ENCODE data around the gene GNAO1.

Gene GNAO1

DNA sequence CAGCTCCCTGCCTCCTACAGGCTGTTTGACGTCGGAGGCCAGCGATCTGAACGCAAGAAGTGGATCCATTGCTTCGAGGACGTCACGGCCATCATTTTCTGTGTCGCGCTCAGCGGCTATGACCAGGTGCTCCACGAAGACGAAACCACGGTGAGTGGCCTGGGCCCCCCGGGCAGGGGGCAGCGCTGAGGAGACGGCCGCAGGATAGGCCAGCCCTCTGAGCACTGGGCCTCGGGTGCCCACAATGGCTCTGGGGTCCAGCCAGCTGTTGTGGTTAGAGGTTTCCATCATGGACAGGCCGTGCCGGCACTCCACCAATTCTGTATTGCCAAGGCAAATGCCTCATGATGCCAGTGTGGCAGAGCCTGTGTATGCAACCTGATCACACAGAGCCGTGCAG is 145.4 kb downstream of the GNAO1 start:
- no peak for DNase-seq (ENCODE audit: low spot score)

DNA sequence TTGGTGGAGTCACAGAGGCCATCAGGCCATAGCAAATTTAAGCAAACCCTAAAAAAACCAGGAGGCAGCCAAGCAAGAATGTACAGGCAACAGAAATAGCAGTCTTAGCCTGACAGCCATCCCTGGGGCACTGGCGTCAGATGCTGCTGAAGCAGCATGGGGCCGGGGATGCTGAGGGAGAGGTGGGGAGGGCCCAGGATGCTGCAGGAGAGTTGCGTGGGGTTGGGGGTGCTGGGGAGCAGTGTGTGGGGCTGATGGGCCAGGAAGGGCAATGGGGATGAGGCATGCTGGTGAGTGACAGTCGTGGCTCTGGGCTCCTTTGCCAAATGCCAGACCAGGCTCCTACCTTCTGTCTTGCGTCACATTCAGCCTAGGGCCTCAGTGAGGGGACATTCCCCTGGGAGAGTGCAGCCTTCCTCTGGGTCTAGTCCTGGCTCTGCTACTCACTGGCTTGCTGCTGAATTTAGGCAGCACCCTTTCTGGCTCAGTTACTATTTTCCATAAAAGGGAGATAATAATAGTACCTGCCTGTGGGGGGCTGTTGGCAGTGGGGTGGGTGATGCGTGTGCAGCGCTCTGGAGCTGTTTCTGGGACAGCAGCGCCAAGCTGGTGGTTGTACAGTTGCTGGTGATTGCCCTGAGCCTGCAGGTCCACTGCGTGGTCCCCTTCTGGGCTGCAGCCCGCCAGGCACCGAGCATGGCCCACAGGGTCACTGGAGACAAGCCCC is 146.0 kb downstream of the GNAO1 start:
- no peak for DNase-seq (ENCODE audit: low spot score)

DNA sequence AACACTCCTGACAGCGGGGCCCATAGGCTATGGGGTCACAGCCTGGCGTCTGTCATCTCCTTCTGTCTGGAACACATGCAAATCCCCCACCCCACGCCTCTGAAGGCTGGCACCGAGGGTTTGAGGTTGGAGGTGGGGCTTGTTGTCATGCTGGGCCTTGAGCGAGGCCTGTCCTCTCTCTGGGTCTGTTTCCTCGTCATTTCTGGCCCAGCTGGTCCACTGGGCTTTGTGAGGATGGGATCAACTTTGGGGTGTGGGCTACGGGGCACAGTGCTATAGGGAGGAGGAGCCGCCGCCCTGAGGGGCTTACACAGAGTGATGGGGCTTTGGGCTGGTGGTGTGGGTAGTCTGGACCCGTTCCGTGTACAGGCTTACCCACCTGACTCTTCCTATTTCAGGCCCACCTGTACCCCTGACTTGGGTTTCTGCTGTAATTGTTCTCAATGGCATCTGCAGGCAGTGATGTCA is 146.6 kb downstream of the GNAO1 start:
- no peak for DNase-seq (ENCODE audit: low spot score)

DNA sequence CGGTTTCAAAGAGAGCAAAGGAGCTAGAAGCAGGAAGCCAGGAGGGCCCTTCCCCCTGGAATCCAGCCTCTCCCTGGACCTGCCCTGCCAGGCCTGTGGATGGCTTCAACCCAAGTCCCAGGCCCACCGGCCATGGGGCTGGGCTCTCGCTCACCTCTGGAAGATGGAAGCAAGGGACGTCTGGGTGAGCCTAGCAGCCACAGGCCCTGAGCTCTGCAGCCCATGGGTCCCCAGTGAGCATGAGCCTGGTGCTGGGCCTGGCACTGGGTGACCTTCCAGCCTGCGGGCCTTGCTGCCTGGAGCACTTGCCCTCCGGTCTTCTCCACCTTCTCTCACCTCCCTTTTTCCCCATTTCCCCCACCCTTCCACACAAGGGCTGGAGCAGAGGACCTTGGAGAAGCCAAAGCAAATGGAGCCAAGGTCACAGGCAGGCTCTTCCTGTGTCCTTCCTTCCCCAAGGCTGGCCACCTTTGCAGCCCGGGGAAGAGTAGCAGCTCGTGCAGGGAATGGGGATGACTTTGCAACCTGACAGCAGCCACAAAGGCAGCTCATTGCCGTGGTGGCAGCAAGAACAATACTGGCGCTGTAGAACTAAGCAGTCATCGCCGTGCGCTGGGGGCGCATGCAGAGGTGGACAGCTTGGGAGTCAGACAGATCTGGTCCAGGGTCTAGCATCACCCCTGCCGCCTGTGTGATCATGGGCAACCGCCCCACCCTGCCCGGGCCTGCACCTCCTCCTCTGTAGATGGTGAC is 147.5 kb downstream of the GNAO1 start:
- DNase-seq (ENCODE audit: low spot score) = no peak

DNA sequence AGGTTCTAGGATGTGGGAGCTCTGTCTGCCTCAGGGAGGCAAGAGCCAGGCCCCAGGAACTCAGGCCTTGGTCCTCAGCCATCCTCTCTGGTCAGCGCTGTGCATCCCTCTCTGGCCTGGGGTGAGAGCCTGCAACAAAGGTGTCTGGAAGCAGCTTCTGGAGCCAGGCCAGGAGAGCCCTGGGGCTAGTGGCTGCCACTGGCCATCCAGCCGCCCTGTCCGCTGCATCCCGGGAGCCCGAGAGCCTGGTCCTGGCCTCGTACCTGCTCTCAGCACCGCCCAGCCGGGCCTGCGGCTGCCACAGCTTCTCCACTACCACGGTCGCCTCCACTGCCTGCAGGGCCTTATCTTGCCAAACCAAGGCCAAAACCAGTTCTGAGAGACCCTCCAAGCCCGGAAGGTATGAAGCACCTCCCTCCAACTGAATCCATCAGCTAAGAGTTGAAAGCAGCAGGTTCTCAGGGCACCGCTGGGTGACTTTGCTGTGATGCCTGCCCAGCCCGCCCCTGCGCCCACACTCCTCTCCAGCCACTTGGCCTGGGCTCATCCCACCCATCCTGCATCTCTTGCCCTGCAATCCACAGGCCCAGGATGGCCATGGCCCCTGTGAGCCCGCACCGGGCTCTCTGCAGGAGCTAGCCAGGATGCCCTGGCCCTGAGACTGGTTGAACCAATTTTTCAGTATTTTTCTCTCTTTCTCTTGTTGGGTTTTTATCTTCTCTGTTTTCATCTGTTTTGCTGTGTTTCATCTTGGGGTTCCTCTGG is 148.3 kb downstream of the GNAO1 start:
- no peak for DNase-seq (ENCODE audit: low spot score)

DNA sequence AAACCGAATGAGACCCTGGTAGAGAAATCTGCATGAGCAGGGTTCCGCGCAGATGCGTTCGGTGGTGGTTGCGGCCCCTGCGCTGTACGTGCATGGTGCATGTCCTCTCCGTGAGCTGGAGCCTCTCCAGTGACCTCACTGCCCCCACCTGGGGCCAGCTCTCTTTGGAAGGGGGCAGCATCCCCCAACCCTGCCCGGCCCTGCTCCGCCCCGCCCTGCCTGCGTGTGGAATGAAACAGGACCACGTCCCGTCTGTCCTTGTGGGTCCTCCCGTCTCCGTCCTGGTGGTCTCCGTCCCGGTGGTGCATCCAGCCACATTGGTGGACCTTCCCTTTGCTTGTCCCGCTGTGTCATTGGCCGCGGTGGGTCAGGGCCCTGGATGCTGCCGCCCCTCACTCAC is 149.1 kb downstream of the GNAO1 start:
- DNase-seq (ENCODE audit: low spot score) = no peak

DNA sequence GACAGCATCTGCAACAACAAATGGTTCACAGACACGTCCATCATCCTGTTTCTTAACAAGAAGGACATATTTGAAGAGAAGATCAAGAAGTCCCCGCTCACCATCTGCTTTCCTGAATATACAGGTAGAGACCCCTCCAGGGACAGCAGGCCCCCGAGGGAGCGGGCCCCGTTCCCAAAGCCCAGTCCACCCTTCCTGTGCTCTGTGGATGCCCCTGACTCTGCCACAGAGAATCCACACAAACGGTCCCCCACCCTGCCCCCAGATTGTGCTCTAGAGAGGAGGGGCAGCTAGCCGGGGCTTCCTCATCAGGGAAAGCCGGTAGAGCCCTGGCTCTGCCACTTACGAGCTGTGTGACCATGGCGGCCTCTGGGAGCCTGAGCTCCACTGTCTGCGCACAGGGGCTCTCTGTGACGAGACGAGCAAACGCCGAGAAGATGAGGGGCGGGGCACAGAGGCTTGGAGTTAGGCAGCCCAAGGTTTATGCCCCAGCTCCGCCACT is 149.6 kb downstream of the GNAO1 start:
- DNase-seq (ENCODE audit: low spot score) = no peak

DNA sequence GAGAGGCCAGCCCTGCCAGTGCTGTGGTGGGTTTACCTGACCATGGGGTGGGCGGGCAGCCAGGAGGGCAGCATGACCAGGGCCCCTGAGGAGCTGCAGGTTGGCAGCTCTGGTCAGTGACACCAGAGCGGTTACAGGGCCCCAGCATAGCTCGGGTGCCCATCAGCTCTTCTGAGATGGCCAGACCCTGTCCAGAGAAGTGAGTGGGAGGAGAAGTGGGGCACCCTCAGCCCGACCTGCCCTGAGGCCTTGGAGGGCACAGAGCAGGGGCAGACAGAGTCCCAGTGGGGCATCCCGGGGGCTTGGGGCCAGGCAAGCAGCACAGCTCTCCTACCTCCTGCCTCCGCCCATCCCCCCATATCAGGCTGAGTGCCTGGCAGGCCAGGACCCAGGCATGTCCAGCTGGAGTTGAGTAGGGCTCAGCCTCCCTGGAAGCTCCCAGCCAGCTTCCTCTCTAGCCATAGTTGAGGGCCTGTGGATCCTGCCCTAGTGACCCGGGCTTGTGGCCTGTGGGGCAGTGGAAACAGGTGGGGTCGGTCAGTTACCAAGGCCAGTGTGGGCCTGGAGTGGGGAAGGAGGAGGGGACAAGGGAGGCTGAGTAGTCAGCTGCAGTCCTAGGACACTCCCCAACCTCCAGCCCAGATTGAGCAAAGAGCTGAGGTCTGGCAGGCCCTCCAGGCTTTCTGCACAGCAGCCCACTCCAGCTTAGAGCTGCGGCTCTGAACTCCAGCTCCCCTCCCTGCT is 150.5 kb downstream of the GNAO1 start:
- DNase-seq (ENCODE audit: low spot score) = no peak

DNA sequence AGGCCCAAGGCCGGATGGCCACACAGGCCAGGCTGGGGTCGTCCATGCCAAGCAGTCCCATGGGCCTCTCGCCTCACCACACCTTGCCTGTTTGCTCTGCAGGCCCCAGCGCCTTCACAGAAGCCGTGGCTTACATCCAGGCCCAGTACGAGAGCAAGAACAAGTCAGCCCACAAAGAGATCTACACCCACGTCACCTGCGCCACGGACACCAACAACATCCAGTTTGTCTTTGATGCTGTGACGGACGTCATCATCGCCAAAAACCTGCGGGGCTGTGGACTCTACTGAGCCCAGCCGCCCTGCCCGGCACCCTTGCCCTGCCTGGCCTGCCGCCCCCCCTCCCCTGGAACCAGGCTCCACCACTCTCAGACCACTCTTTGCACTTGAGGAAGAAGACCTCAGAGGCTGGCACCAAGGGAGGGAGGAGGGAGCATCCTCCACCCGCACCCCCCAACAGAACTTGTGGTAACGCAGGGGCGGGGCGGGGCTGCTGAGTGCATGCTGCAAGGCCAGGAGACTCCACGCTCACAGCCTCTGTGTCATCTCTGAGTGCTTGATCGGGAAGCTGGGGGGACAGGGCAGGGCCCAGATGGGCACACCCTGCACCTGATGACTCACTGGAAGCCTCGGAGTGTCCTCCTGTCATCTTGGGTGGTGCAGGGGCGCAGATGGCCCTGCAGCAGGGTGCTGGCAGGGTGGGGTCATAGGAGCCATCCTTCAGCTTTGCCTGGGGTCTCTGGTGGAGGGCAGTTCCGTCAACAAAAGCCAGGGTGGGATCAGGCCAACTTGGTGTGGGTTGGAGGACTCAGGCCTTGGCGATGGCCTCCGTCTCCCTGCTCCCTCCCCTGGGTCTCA is 152.6 kb downstream of the GNAO1 start:
- no peak for DNase-seq (ENCODE audit: low spot score)

DNA sequence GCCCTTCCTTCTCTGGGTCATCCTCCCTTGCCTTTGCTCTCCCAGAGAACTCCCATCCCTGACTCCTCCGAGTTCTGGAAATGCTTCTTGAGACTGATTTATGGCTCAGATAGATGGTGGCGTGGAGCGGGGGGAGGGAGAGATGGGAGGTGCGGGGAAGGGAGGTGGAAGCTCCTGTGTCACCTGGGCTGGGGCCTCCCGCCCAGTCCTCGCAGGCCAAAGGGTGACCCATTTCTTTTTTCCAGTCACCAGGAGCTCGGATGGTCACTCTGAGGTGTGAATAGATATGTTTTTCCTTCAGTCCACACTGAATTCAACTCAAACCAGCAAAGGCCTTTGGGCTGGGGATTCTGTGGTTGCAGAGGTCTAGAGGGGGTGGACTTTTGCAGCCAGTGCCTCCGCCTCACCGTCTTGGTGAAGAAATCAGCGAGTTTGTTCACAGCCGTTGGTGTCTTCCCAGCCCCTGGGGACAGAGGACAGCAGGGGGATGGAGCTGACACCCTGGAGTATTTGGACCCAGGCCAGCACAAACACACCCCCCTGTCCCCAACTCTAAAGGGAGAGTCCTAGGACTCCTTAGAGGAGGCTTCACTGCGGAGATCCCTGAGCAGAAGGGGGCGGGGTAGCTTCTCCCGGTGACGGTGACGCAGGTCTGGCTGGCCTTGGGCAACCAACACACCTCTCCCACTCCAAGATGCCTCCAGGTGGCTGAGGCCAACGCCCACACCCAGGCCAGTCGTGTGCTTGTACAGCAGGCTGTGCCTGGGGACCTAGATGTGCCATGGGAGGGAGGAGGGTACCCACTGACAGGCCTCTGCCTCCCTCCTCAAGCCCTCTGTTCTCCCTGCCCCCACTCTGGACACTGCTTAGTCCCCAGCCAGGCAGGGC is 153.5 kb downstream of the GNAO1 start:
- no peak for DNase-seq (ENCODE audit: low spot score)

DNA sequence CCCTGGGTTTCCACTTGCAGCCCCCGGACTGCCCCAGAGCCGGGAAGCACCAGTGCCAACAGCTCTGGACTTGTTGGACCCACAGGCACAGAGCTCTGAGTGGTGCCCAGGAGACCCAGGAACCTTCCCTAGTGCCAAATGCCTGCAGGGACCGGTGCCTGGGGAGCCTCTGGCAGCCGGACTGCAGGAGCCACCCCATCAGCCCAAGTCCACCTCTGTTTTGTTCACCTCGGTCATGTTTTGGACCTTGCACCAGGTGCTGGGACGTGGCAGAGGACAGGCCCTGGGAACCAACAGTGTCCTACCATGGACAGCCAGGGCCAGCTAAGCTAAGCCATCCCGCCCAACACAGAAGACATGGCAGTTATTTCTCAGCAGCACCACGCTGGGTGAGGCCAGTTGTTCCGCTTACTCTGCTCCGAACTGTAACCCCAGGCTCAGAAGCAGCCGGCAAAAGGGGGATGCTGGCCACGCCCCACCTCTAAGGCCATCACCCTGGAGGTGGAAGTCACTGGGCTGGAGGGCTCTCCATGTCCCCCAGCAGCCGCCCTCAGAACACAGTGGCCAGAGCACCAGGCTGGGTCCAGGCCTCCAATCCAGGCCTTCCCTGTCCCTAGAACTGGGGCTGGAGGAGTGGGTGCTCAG is 154.2 kb downstream of the GNAO1 start:
- DNase-seq (ENCODE audit: low spot score) = no peak

DNA sequence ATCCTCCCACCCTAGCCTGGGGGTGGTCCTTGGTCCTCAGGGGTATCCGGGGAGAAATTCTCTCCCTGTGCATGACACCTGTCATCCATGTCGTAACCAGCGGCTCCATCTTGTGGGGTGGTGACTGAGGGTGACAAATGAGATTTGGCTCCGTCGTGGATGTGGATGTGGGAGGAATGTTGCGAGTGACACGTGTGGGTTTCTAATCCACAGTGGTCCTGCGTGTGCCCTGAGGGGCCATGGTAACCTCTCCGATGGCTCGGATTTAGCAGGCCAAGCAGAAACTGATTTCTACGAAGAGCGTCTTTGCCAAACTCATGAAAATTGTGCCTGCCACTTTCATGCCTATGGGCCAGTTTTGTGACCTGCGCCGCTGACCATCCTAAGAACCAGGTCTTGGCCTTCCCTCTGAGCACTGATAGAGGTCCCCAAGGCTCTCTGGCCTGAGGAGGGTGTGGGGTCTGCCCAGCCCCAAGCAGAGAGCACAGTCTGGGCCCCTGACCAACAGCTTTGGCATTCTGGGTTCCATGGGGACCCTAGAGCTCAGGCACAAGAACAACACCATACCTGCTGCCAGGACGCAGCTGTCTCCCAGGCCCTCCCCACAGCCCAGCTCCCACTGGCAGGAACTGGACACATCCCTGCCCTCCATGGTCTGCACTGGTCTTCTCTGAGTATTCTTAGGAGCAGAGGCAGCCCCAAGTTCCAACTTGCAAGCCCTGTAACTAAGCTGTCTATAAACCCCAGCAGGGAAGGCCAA is 155.0 kb downstream of the GNAO1 start:
- no peak for DNase-seq (ENCODE audit: low spot score)

DNA sequence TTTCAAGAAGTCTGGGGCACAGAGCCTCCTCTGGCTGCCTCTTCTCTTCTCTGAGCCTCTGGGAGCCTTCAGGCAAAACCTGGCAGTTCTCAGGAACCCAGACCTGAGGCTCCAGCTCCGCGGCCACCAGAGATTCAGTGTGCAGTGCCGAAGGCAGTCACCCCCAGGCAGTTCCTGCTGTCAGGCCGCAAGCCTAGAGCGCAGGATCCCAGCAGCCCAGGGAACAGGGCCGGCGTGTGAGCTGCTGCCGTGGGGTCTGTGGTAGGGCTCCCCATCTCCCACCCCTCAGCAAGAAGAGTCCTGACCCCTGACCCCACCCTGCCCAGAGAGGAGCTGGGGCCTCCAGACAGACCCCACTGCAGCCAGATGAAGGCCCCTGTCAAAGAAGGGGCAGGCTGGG is 155.9 kb downstream of the GNAO1 start:
- no peak for DNase-seq (ENCODE audit: low spot score)

DNA sequence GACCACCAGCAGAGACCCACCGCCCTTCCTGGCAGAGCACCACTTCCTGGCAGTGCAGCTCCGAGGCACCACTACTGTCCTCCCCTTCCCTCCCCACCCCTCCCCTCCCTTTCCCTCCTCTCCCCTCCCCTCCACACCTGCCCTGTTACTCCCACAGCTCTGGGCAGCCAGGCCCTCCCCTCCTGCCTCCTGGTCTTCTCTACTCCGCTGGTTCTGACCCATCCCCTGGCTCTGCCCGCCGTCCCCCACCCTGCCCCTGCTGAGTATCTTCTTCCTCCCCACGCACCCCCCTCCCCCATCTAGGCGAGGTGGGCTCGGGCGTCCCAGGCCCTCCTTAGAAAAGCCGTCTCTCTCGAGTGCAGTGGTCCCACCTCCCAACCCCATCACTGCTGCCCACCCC is 156.4 kb downstream of the GNAO1 start:
- no peak for DNase-seq (ENCODE audit: low spot score)

DNA sequence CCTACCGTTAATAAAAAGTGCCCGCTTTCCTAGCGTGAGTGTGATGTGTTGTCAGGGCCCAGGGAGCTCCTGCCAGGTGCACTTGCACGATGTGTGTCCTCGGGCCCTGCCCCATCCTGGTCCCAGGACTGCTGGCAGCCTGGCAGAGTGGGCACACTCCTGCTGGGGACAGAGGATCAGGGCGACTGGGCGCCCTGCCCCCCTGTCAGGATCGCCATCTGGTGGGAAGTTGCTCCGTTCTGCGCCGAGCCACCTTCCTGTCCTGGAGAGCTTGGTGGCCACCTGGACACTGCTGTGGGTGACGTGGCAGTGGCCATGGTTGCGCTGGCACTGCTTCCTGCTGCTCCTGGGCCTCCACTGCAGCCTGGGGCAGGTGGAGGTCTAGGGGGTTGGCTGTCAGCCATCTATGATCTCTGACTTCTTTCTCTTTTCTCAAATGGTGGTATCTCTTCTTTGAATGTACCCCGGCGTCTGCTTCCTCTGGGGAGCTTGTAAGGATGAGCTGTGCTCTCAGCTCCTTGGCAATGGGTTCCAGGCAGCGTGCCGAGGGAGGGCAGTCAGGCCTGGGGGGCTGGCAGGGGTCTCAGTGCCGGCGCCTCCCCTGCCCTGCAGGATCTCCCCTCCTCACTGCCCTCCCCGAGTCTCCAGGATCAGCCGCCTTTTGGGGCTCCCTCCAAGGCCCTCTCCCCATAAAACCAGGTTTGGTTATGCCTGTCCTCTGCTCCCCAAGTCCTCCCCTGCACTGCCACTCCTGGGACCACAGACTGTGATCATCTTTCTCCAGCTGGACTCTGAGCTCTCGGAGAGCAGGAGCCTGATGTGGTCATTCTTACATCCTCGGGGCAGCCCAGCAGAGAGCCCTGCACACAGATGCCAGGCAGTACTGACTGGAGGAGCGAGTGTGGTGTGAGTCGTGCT is 157.1 kb downstream of the GNAO1 start:
- DNase-seq (ENCODE audit: low spot score) = no peak

DNA sequence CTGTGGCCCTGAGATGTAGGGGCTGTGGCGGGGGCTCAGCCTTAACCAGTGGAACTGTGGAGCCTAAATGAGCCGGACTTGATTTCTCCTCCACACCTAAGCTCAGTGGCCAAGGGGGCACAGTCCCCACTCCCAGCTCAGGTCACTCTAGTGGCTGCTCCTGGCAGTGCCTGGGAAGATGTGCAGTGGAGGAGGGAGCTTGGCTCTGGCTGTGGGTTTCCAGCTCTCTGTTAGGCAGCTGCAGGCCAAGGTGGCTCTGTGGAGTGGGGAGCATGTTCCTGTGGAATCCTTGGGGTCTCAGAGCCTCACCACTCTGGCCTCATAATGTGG is 157.8 kb downstream of the GNAO1 start:
- no peak for DNase-seq (ENCODE audit: low spot score)

DNA sequence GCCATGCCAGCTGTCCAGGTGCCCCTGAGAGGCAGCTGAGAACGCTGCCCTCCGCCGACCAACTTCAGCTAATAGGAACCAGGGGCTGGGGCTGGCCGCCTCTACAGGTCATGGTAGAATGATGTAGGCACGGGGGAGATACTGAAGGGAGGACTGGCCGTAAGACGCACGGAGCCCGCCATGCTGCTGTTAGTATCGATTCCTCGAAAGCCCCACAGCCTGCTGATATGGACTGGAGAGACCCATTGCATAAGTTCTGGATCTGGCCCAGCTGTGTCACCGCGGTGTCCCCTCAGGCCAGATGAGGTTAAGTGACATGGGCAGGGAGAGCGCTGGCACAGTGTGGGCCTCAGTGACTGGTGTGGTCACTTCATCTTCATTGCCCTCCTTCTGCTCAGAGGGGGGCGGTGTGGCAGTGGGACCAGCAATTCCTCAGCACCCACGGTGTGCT is 158.4 kb downstream of the GNAO1 start:
- no peak for DNase-seq (ENCODE audit: low spot score)
